Measurements from ENCODE around the gene SCAPER. TPM values are rescaled to one million over a fixed set of nuclear protein-coding genes. Genes with fewer than 3 reads are reported as not detected.

SCAPER gene
- total RNA-seq, 1 donor, result 8.3 TPM

DNA sequence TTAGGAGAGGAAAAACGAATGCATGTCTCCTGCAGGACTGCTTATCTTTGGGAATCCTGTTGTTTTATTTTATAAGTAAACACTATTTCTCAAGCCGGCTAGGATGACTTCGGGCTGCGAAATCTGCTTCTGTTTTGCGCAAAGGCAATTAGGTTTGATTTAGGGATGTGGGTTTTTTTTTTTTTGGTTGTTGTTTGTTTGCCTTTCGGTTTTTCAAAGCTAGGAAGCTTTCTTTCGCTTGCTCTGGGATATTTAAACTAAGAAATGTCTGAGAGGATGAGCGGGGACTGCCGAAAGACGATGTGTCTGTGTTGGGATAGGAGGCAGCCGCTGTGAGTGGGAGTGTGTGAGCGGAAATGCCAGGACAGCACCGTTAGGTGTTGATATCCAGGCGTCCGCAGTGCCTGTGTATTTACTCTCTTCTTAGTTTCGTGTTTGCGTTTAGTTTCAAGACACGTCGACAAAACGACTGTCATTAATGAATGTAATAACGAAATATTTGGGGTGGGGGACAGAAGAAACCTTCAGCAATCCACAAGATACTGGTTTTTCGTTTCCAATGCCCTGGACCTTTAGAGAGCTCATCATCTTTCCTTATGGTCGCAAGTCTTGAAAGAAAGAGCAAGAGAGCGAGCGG lies 568.0 kb downstream of the SCAPER start:
- peak; percentile 89 for DNase-seq (ENCODE audit: insufficient read length, low spot score, missing footprints)
- Histone ChIP-seq H3K27me3 (ENCODE audit: insufficient read depth, low read length) (peaks cover 81% of the 10 kb centered on the region), H3K4me1 (ENCODE audit: insufficient read depth, low read length) (peaks cover 8% of the 10 kb centered on the region)

DNA sequence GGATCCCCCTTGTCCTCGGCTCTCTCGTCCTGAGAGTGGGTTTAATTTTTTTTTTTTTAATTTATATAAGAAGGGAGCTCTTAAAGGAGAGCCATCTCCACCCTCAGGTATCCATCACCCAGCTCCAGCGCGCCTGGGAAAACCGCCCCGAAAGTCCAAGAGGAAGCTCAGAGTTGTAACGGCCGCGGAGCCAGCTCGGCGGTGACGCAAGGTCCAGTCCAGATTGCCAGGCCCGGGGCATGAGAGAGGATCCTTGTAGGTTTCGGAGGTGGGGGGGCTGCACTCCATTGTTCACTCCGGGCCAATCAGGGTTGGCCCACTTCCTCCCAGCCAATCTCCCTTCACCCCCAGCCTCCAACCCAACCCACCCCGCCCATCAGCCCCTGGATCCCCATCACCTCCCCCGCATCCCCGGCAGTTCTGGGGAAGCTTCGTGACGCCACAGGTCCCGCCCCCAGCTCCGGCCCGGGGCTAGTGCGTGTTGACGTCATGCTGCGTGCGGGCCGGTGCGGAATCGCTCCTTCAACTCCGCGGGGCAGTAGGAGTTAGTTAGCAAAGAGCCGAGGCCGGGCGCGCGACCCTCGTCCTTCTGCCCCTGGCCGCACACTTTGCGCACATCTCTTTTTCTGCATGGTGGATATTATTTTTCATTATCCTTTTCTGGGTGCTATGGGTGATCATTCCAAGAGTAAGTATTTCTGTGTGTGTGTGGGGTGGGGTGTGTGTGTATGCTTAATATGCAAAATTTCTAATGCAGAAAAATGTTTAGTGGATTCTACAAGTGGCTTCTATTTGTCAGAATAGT lies 568.7 kb downstream of the SCAPER start, which contains the start of gene ISL2:
Gene ISL2 (plus strand): TSS at position 520 of the 805 bp plus-strand sequence. CDS start 111 bp downstream, at position 631.
- Histone ChIP-seq H2AFZ (ENCODE audit: low read length) (peak within 1 kb of the TSS; percentile 51), H3K36me3 (ENCODE audit: insufficient read depth, low read length) (no peaks in the 10 kb centered on the region), H3K4me1 (ENCODE audit: insufficient read depth, low read length) (peaks cover 8% of the 10 kb centered on the region), H3K9me3 (ENCODE audit: low read depth, low read length) (no peaks in the 10 kb centered on the region), H3K4me2 (ENCODE audit: insufficient read depth, low read length) (peak within 1 kb of the TSS; percentile 81), H3K27me3 (ENCODE audit: insufficient read depth, low read length) (peaks cover 74% of the 10 kb centered on the region), H3K27ac (ENCODE audit: low read depth, low read length) (peak within 1 kb of the TSS; percentile 17), H3K79me2 (ENCODE audit: insufficient read depth, low read length) (no peaks in the 10 kb centered on the region), H4K20me1 (ENCODE audit: insufficient read depth, low read length) (no peaks in the 10 kb centered on the region), H3K4me3 (ENCODE audit: insufficient read depth, low read length) (peak within 1 kb of the TSS; percentile 69)
- peak; percentile 99 for DNase-seq (ENCODE audit: insufficient read length, low spot score, missing footprints)
- TF ChIP-seq, protein P1, sequence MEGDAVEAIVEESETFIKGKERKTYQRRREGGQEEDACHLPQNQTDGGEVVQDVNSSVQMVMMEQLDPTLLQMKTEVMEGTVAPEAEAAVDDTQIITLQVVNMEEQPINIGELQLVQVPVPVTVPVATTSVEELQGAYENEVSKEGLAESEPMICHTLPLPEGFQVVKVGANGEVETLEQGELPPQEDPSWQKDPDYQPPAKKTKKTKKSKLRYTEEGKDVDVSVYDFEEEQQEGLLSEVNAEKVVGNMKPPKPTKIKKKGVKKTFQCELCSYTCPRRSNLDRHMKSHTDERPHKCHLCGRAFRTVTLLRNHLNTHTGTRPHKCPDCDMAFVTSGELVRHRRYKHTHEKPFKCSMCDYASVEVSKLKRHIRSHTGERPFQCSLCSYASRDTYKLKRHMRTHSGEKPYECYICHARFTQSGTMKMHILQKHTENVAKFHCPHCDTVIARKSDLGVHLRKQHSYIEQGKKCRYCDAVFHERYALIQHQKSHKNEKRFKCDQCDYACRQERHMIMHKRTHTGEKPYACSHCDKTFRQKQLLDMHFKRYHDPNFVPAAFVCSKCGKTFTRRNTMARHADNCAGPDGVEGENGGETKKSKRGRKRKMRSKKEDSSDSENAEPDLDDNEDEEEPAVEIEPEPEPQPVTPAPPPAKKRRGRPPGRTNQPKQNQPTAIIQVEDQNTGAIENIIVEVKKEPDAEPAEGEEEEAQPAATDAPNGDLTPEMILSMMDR (IDR thresholded peaks at IDR 0.05; ENCODE audit: extremely low read depth, low read depth, low read length), result no peak

More for the DNA sequence above, 568.0 kb downstream of the SCAPER start:
- Histone ChIP-seq H2AFZ (ENCODE audit: low read length) (peak overlapping the region; percentile 51), H3K4me3 (ENCODE audit: insufficient read depth, low read length) (peak overlapping the region; percentile 69), H3K4me2 (ENCODE audit: insufficient read depth, low read length) (peak overlapping the region; percentile 81), H4K20me1 (ENCODE audit: insufficient read depth, low read length) (no peaks in the 10 kb centered on the region), H3K36me3 (ENCODE audit: insufficient read depth, low read length) (no peaks in the 10 kb centered on the region), H3K79me2 (ENCODE audit: insufficient read depth, low read length) (no peaks in the 10 kb centered on the region), H3K9me3 (ENCODE audit: low read depth, low read length) (no peaks in the 10 kb centered on the region), H3K27ac (ENCODE audit: low read depth, low read length) (peak overlapping the region; percentile 17)
- TF ChIP-seq, protein P1 (IDR thresholded peaks at IDR 0.05; ENCODE audit: extremely low read depth, low read depth, low read length), result no peak

DNA sequence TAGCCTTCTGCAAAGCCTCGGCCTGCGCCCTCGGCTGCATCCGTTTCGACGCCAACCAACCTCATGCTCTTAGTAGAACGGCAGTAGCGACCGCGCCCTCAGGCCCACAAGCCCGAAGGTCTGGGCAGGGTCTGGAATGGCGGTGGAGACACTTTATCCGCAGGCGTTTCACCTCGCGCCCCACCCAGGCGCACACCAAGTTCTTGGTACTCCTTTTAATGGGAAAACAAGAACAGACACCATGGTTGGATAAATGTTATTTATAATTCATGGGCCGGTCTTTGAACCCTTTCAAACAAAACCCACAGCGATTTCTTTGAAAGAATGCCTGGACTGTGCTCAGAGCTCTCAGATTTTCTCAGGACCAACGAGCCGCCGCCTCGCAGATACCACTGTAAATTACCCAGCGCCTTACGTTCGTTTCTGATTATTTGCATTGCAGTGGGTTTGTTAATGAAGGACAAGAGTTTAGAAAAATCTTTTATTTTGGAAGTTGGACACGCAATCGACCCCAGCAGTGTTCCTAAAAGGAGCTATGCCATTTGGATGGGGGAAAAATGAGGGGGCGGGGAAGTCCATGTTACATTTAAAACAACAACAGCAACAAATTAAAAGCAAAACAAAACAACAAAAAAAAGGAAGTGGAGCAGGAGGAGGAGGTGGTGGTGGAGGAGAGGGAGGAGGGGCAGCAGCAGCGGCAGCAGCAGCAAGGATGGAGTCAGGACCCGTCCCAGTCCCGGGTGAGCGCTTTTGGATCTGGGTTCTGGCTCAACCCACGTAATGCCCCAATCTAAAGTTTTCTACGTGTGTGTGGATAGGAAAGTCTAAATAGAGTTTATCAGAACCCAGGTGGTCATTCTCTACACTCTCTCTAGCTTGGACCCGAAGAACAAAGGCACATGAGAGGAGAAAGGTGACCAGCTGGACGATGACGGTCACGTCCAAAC lies 569.6 kb downstream of the SCAPER start:
- Histone ChIP-seq H3K9me3 (ENCODE audit: low read depth, low read length) (no peaks in the 10 kb centered on the region), H4K20me1 (ENCODE audit: insufficient read depth, low read length) (no peaks in the 10 kb centered on the region), H3K4me1 (ENCODE audit: insufficient read depth, low read length) (peaks cover 8% of the 10 kb centered on the region), H3K27ac (ENCODE audit: low read depth, low read length) (peak overlapping the region; percentile 9), H3K27me3 (ENCODE audit: insufficient read depth, low read length) (peaks cover 65% of the 10 kb centered on the region), H3K79me2 (ENCODE audit: insufficient read depth, low read length) (no peaks in the 10 kb centered on the region), H3K36me3 (ENCODE audit: insufficient read depth, low read length) (no peaks in the 10 kb centered on the region), H3K4me3 (ENCODE audit: insufficient read depth, low read length) (peak overlapping the region; percentile 69), H3K4me2 (ENCODE audit: insufficient read depth, low read length) (peak overlapping the region; percentile 81), H2AFZ (ENCODE audit: low read length) (peak overlapping the region; percentile 32)
- DNase-seq (ENCODE audit: insufficient read length, low spot score, missing footprints), result peak; percentile 85
- TF ChIP-seq, protein P1 (IDR thresholded peaks at IDR 0.05; ENCODE audit: extremely low read depth, low read depth, low read length), result no peak
